ENCODE measurements around the gene HEMK1. TPM values are rescaled to one million over a fixed set of nuclear protein-coding genes. Genes with fewer than 3 reads are reported as not detected.

Gene HEMK1
- total RNA-seq, 2 donors from 2014 or later, result 5.4 to 12.7 TPM

DNA sequence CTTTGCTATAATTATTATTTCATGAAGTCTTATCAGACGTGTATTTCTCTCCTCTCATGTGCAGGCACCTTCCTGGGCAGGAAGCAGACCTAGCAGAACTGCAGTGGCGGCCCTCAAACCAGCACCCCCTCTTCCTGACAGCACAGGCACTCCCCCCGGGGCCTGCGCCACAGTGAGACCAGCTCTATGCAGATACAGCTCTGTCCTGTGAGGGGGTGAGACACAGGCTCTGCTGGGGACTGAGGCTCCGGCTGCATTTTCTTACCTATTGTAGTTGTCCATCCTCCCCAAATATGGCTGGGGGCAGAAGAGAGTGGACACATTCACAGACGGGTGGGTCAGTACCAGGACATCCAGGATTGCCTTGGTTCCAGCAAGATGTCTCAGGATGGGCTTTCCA, 37.3 kb downstream of the HEMK1 start:
- Histone ChIP-seq H3K9me3 (no peaks in the 10 kb centered on the region), H3K27ac (peak overlapping the region in 1 of 2 donors; percentile 2), H3K4me1 (ENCODE audit: control insufficient read depth in 1 of 2, low read depth in 2 of 2) (peaks cover 37 to 89% of the 10 kb centered on the region in 2 donors), H3K4me3 (no peak overlapping the region), H3K27me3 (replicated peaks; ENCODE audit: insufficient read depth) (no peaks in the 10 kb centered on the region), H3K36me3 (peaks cover 17% of the 10 kb centered on the region)
- DNase-seq (ENCODE audit: low spot score) (no peak), ATAC-seq (ENCODE audit: insufficient number of reproducible peaks, low FRiP score, low read depth) (no peak)
- TF ChIP-seq, protein P1, sequence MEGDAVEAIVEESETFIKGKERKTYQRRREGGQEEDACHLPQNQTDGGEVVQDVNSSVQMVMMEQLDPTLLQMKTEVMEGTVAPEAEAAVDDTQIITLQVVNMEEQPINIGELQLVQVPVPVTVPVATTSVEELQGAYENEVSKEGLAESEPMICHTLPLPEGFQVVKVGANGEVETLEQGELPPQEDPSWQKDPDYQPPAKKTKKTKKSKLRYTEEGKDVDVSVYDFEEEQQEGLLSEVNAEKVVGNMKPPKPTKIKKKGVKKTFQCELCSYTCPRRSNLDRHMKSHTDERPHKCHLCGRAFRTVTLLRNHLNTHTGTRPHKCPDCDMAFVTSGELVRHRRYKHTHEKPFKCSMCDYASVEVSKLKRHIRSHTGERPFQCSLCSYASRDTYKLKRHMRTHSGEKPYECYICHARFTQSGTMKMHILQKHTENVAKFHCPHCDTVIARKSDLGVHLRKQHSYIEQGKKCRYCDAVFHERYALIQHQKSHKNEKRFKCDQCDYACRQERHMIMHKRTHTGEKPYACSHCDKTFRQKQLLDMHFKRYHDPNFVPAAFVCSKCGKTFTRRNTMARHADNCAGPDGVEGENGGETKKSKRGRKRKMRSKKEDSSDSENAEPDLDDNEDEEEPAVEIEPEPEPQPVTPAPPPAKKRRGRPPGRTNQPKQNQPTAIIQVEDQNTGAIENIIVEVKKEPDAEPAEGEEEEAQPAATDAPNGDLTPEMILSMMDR (IDR thresholded peaks at IDR 0.05), result no peak

GRCh38 chr3:50607271-50608091, 38.2 kb downstream of the HEMK1 start:
- Histone ChIP-seq H3K27me3 (replicated peaks; ENCODE audit: insufficient read depth) (no peaks in the 10 kb centered on the region), H3K4me1 (ENCODE audit: control insufficient read depth in 1 of 2, low read depth in 2 of 2) (peaks cover 33 to 85% of the 10 kb centered on the region in 2 donors), H3K9me3 (no peaks in the 10 kb centered on the region), H3K27ac (peak overlapping the region in 1 of 2 donors; percentile 2), H3K4me3 (no peak overlapping the region), H3K36me3 (peaks cover 17% of the 10 kb centered on the region)
- TF ChIP-seq, protein P1 (IDR thresholded peaks at IDR 0.05), result no peak
- ATAC-seq (ENCODE audit: insufficient number of reproducible peaks, low FRiP score, low read depth), result no peak
- no peak for DNase-seq (ENCODE audit: low spot score)

DNA sequence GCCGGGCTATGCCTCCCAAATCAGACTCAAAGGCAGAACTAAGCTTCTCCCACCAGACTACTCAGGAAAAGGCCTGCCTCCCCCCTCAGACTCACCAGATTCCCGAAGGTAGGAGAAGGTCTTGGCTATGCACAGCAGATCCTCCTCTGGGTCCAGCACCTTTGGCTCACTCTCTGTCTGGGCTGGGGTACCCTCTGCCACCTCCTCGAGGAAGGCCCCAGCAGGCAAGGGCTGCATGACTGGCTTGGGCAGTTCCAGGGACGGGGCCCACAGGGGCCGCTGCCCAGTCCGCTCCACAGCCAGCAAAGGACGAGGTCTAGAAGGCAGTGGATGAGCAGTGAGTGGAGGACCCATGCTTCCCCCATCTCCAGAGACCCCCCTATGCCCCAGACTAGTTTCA, 39.0 kb downstream of the HEMK1 start:
- Histone ChIP-seq H3K9me3 (no peaks in the 10 kb centered on the region), H3K4me3 (no peak overlapping the region), H3K27ac (no peak overlapping the region), H3K27me3 (replicated peaks; ENCODE audit: insufficient read depth) (no peaks in the 10 kb centered on the region), H3K36me3 (peaks cover 17% of the 10 kb centered on the region), H3K4me1 (ENCODE audit: control insufficient read depth in 1 of 2, low read depth in 2 of 2) (peaks cover 35 to 83% of the 10 kb centered on the region in 2 donors)
- TF ChIP-seq, protein P1 (IDR thresholded peaks at IDR 0.05), result no peak
- ATAC-seq (ENCODE audit: insufficient number of reproducible peaks, low FRiP score, low read depth) (no peak), DNase-seq (ENCODE audit: low spot score) (no peak)

DNA sequence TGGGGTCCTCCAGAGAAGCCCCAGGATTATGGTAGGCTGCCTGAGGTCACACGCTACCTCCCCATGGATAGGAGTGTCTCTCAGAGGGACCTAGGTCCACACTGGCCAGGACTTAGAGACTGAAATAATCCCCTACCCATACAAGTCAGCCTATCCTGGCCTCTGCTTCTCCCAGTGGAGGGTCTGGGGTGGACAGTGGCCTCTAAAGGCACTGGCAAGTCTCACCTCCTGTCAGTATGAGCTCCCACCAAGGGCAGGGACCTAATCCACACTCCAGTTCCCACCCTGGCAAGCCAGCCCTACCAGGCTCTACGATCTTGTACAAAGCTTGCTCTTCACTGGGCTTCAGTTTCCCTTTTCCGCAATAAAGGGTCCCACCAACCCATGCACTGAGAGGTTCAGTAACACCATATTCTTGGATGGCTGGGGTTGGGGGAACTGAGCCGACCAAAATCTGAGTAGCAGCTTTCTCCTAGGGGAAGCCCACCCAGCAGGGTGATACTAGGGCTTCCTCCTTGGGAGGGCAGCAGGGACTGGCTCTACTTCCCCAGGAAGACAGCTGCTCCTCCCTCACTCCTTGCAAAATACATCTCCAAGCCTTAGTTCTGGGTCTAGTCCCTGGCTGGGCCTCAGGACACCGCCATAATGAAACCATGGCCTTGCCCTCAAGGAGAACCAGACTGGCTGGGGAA, 39.9 kb downstream of the HEMK1 start:
- TF ChIP-seq, protein P1 (IDR thresholded peaks at IDR 0.05), result no peak
- H3K27me3 ChIP-seq (replicated peaks; ENCODE audit: insufficient read depth), result no peaks in the 10 kb centered on the region
- H3K9me3 ChIP-seq, result no peaks in the 10 kb centered on the region
- no peak for DNase-seq (ENCODE audit: low spot score)
- H3K27ac ChIP-seq, result no peak overlapping the region
- ATAC-seq (ENCODE audit: insufficient number of reproducible peaks, low FRiP score, low read depth), result no peak
- peaks cover 35 to 74% of the 10 kb centered on the region in 2 donors for H3K4me1 ChIP-seq (ENCODE audit: control insufficient read depth in 1 of 2, low read depth in 2 of 2)
- peaks cover 17% of the 10 kb centered on the region for H3K36me3 ChIP-seq
- peak overlapping the region; percentile 92 for H3K4me3 ChIP-seq

- Histone ChIP-seq H3K27me3 (replicated peaks; ENCODE audit: insufficient read depth) (no peaks in the 10 kb centered on the region), H3K4me1 (ENCODE audit: control insufficient read depth in 1 of 2, low read depth in 2 of 2) (peaks cover 31 to 69% of the 10 kb centered on the region in 2 donors), H3K9me3 (no peaks in the 10 kb centered on the region), H3K36me3 (peaks cover 17% of the 10 kb centered on the region), H3K4me3 (peak overlapping the region; percentile 92), H3K27ac (no peak overlapping the region)
- DNase-seq (ENCODE audit: low spot score) (no peak), ATAC-seq (ENCODE audit: insufficient number of reproducible peaks, low FRiP score, low read depth) (no peak)
- TF ChIP-seq, protein P1 (IDR thresholded peaks at IDR 0.05), result no peak
Observed at GRCh38 chr3:50609763-50610085, 40.4 kb downstream of the HEMK1 start.
